ENCODE results near the gene AP1G2.
"Not testable (repeated sequence)": the region's sequence is repeated elsewhere in the genome, so short reads cannot be mapped to it uniquely, and the experiment has no call there.

Gene AP1G2

GRCh38 chr14:23600322-23600707 lies 32.7 kb upstream of the AP1G2 start:
- TF ChIP-seq, protein P1, sequence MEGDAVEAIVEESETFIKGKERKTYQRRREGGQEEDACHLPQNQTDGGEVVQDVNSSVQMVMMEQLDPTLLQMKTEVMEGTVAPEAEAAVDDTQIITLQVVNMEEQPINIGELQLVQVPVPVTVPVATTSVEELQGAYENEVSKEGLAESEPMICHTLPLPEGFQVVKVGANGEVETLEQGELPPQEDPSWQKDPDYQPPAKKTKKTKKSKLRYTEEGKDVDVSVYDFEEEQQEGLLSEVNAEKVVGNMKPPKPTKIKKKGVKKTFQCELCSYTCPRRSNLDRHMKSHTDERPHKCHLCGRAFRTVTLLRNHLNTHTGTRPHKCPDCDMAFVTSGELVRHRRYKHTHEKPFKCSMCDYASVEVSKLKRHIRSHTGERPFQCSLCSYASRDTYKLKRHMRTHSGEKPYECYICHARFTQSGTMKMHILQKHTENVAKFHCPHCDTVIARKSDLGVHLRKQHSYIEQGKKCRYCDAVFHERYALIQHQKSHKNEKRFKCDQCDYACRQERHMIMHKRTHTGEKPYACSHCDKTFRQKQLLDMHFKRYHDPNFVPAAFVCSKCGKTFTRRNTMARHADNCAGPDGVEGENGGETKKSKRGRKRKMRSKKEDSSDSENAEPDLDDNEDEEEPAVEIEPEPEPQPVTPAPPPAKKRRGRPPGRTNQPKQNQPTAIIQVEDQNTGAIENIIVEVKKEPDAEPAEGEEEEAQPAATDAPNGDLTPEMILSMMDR (IDR thresholded peaks at IDR 0.05; ENCODE audit: low read depth, low read length): no peak
- DNase-seq (ENCODE audit: low read depth in 2 of 2): no peak
- no peak overlapping the region for H3K4me3 ChIP-seq (replicated peaks in 1 of 2; ENCODE audit: low read depth in 2 of 2, low read length in 2 of 2)

DNA sequence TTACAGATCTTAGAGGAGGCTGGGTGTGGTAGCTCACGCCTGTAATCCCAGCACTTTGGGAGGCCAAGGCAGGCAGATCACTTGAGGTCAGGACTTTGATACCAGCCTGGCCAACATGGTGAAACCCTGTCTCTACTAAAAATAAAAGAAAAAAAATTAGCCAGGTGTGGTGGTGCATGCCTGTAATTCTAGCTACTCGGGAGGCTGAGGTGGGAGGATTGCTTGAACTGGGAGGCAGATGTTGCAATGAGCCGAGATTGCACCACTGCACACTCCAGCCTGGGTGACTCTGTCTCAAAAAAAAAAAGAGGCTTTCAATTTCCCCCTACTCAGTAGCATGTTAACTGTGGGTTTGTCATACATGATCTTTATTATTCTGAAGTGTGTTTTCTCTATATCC lies 26.6 kb upstream of the AP1G2 start:
- not testable (repeated sequence) for H3K4me3 ChIP-seq (replicated peaks in 1 of 2; ENCODE audit: low read depth in 2 of 2, low read length in 2 of 2); DNase-seq (ENCODE audit: low read depth in 2 of 2)

DNA sequence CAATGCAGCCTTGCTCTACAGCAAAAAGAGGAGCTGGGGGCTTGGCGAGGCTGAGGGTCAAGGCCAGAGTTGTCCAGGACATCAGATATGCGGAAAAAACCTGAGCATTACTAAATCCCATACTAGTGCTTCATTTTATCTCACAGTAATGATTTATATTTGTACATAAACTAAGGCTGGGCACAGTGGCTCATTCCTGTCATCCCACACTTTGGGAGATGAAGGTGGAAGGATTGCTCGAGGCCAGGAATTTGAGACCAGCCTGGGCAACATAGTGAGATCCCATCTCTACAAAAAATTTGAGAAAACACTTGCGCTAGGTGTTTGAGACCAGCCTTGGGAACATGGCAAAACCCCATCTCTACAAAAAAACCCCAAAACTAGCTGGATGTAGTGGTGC lies 22.6 kb upstream of the AP1G2 start:
- DNase-seq (ENCODE audit: low read depth in 2 of 2): no peak
- TF ChIP-seq, protein P1 (IDR thresholded peaks at IDR 0.05; ENCODE audit: low read depth, low read length): no peak
- H3K4me3 ChIP-seq (replicated peaks in 1 of 2; ENCODE audit: low read depth in 2 of 2, low read length in 2 of 2): no peak overlapping the region

- DNase-seq (ENCODE audit: low read depth in 2 of 2): no peak
- TF ChIP-seq, protein P1 (IDR thresholded peaks at IDR 0.05; ENCODE audit: low read depth, low read length): no peak
- H3K4me3 ChIP-seq (replicated peaks in 1 of 2; ENCODE audit: low read depth in 2 of 2, low read length in 2 of 2): no peak overlapping the region
These were observed 22.0 kb upstream of the AP1G2 start for GRCh38 chr14:23589606-23590005.

GRCh38 chr14:23588884-23589598 lies 21.4 kb upstream of the AP1G2 start:
- TF ChIP-seq, protein P1 (IDR thresholded peaks at IDR 0.05; ENCODE audit: low read depth, low read length): peak; percentile 81
- no peak overlapping the region for H3K4me3 ChIP-seq (replicated peaks in 1 of 2; ENCODE audit: low read depth in 2 of 2, low read length in 2 of 2)
- peak; percentile 82 to 90 for DNase-seq (ENCODE audit: low read depth in 2 of 2)

GRCh38 chr14:23584527-23585203 lies 17.1 kb upstream of the AP1G2 start:
- DNase-seq (ENCODE audit: low read depth in 2 of 2); H3K4me3 ChIP-seq (replicated peaks in 1 of 2; ENCODE audit: low read depth in 2 of 2, low read length in 2 of 2): not testable (repeated sequence)

- H3K4me3 ChIP-seq (replicated peaks in 1 of 2; ENCODE audit: low read depth in 2 of 2, low read length in 2 of 2); DNase-seq (ENCODE audit: low read depth in 2 of 2): not testable (repeated sequence)
These were observed 16.4 kb upstream of the AP1G2 start for GRCh38 chr14:23583761-23584526.
